Medulla oblongata (tissue), 1 donor: ENCODE results near the gene TNFRSF8.

Experiments used
- DNase-seq: peaks from one replicate; pipeline ENCODE4 v3.0.0-alpha.2; 2015; ENCODE audit errors: extremely low spot score

Gene TNFRSF8

DNA sequence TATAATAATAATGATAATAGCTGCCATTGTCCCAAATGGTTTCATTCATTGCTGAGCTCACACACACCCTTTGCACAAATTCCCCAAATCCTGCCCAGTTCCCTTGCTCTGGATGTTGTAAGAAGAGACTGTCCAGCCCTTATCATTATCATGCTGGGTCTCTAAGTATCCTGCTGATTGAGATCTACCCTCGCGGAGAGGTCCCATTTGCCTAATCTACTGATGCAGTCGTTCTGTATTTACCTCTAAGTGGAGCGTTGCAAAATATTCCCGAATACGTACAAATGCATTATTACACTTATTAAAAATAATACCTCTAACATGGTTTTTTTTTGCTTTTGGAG is 51.2 kb downstream of the TNFRSF8 start:
- DNase-seq: no peak

DNA sequence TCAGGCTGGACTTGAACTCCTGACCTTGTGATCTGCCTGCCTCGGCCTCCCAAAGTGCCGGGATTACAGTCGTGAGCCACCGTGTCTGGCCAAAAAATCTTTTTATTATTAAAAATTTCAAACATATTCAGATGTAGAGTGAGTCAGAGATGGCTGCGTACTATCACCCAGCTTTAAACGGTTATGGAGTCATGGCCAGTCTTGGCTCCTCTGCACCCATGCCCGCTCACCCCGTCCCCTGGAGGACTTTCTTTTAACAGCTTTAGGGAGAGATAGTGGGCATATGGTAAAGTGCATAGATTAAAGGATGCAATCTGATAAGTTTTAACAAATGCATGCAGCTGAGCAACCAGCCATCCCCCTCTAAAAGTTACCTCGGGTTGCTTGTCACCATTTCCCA is 51.8 kb downstream of the TNFRSF8 start:
- DNase-seq: no peak

DNA sequence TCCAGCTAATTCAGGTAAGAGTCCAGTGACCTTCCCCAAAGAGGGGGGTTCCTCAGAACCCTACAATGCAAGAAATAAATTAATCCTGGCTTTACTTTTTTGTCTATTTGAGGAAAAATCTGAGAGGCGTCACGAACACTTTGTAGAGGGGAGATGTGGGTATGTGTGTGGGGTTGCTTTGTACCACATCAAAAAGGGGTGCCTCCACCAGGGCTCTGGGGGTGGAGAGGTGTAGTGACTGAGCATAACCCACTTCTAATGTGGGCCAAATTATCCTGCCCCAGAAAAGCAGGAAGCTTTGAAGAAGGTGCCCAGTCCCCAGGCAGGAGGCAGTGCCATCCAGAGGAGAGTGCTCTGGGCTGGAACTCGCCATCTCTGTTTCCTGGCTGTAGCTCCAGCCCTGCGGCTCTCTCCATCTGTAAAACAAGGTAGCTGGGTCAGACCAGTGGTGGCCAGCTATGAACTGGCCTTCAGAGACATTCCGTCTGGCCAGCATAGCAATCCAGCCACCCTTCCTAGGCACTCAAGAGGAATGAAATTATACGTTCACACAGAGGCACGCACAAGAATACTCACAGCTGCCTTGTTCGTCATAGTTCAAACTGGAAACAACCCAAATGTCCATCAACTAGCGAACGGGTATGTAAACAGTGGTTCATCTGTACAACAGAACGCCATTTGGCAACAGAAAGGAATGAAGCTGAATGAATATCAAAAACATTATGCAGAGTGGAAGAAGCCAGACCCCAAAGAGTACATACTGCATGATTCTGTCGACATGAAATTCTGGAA is 58.3 kb downstream of the TNFRSF8 start:
- no peak for DNase-seq

DNA sequence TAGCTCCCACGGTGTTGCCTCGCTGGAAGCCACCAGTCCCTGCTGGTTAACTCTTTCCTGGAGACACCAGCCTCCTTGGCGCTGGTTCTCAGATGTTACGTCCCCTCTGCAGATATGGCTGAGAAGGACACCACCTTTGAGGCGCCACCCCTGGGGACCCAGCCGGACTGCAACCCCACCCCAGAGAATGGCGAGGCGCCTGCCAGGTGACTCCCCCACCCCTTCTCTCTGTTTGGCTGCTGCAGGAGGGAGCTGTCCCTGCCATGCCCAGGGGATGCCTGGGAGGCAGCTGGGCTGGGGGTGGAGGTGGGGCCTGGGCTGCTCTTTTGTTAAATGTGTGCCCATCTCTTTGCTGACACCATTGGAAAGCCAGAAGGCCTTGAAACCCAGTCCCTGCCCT is 60.1 kb downstream of the TNFRSF8 start:
- no peak for DNase-seq

DNA sequence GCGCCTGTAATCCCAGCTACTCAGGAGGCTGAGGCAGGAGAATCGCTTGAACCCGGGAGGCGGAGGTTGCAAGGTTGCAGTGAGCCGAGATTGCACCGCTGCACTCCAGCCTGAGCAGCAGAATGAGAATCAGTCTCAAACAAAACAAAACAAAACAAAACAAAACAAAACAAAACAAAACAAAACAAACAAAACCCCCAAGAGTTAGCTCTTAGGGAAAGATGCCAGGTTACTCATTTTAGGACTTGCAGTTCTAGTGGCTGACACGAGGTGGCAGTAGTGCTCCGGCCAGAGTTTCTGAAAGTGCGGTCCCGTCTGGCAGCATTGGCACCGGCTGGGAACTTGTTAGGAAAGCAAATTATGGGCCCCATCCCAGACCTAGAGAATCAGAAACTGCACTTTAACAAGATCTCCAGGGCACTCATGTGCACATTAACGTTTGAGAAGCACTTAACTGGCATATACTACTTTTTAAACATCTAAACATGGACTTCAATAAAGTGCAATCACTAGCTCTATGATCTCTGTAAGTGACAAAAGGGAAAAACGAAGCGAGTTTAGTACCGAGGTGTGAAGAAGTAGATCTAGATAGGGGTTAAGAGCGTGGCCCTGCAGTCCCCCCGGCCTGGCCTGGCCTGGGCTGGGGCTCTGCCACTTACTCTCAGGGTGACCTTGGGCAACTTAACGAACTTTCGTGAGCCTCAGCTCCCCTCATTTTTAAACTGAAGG is 61.8 kb downstream of the TNFRSF8 start:
- DNase-seq: peak; percentile 86

DNA sequence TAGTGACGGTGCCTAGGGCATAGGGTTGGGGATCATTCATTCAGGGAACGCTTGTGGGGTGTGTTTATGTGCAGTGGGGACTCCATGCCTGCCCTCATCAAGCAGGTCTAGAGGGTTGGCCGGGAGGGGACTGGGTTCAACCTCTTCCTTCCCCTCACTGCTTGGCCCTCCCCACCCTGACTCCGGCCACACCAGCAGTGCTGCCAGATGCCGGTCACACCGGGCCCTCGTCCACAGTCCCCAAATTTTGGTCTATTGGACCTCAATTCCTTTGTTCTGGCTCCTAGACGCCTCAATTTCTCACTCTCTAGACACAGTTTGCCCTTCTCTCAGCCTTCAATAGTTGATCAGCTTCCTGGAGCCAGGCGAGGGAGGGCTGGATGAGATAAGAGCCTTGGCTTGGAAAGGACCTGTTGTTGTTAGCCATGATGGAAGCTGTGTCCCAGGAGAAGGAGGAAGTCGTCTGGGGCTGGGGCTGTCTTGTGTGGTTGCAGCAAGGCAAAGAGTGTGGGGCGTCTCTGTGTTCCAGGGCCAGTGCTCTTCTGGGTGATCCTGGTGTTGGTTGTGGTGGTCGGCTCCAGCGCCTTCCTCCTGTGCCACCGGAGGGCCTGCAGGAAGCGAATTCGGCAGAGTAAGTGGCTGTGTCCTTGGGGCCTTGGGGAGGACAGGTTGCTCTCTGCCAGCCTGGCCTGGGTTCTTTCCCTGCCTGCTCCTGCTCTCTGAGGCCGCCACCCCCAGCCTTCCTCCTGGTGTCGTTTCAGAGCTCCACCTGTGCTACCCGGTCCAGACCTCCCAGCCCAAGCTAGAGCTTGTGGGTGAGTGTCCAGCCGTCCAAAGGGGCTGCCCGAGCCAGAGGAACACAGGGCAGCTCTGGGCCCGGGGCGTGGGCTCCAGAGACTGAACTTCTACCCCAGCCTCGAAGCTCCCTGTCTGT is 62.6 kb downstream of the TNFRSF8 start:
- no peak for DNase-seq

DNA sequence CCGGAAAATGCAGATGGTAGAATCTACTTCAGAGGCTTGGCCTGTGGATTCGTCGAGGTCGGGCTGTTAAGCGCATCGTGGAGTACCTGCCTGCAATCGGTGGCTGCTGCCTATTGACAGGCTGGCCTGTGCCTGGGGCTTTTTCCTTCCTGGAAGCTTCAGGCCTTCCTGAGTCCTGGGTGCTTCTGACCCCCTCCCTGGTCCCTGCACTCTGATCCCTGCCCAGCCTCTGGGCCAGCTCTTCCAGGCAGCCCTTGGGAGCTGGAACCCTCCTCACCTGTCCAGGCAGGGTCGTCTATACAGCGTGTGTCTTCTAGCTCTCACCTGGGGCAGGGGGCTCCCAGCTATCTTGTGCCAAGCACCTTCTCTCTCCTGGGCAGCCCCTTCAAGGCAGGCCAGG is 63.7 kb downstream of the TNFRSF8 start:
- no peak for DNase-seq

DNA sequence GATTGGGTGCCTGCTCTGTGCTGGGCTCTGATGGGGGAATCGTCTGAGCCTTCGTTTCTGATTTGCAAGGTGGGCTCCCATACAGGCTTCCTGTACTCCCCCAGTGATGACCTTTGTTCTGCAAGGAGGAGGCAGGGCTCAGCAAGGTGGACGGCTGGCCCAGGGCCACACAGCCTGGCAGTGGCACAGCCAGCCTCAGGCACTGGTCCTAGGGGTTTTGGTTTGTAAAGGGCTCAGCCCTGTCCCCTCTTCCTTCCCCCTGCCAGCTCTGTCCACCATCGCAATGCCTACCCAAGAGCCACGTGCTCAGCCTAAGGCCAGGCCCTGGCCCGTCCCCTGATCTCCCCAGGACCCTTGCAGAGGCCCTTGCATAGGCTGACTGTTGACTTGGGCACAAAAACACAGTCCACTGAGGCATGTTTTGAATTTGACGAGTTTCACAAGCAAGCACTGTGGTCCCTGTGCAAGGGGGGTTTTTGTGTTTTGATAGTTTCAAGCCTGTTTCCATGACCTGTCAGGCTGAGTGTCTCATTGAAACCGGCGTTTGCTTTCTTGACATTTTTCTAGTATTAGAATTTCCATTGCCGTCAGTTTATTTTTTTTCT is 64.2 kb downstream of the TNFRSF8 start:
- no peak for DNase-seq

DNA sequence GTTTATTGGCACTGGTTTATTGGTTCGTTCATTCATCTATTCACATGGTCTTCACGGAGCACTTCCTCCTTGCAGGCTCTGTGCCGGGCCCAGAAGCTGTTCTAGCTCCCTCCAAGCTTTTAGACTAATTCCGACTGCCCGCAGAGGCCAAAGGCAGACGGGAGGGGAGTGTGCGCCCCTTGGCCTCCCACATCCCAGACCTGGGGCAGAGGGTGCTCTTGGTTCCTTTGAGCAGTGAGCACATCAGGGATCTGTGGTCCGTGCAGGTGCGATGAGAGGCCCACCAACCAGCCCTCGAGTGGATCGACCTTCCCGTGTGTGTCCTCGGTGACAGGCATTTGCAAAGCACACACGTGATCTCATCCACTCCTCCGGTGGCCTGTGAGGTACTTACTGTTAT is 65.0 kb downstream of the TNFRSF8 start:
- no peak for DNase-seq

DNA sequence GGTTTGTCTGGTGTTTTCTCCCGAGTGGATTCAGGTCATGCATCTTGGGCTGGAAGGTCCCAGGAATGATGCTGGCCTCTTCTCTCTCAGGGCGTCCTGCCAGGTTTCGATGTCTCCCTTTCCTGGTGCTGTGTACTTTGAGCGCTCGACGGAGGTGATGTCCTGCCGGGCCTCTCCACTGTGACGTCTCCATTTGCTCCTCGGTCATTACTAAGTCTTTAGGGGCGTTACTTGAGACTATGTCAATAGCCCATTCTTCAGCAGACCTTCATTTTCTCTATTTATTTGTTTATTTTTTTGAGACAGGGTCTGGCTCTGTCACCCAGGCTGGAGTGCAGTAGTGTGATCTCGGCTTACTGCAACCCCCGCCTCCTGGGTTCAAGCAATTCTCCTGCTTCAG is 66.5 kb downstream of the TNFRSF8 start:
- no peak for DNase-seq

DNA sequence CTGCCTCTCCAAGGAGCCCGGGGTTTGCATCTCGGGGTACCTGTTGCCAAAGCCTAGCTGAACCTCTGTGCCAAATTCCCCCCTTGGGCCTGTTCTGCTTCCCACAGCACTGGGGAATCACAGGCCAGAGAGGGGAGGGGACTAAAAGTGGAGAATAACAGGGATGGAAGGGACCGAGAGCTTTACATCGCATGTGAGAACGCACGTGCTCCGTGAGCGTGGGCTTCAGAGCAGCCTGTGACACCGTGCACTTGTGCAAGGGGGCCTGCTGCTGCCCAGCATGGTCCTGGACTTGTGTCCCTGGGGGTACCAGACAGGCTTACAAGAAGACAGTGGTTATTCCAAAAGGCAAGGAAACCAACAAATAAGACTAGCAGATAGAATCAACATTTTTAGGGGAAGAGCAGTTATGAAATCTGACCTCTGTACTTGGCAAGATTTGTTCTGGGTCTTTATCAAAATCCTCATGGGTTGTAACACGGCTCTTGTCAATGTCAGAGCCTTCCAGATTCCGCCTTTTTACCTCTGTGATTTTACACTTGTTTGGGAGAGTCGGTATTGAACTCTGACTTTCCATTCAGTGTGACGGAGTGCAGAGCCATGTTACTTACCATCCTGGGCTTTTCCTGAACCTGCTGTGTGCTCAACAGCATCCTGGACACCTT is 67.5 kb downstream of the TNFRSF8 start:
- DNase-seq: no peak

DNA sequence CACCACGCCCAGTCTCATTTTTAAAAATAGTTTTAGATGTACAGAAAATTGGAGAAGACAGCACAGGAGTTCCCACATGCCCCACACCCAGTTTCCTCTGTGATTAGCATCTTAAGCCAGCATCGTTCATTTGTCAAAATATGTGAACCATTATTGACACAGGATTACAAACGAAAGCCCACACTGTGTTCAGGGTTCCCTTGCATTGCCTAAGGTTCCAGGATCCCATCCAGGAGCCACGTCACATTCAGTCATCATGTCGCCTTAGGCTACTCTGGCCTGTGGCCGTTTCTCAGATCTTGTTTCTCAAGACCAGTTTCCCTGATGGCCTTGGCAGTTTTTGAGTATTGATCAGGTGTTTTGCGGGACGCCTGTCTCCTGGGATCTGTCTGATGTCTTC is 69.0 kb downstream of the TNFRSF8 start:
- DNase-seq: no peak

DNA sequence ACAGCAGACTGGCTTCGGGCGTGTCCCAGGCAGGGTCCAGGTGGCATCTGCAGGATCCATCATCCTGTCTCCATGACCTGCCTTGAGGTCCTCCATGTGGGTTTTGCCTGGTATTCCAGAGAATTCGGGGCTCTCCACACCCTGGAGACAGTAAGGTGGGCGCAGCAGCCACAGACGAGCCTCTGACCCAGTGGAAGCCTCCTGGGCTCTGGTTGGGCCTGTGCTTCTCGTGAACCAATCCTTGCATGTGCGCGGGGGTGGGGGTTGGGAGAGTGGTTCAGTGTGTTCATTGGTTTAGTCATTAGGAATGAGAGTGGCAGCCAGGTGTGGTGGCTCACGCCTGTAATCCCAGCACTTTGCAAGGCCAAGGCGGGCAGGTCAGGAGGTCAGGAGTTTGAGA is 71.6 kb downstream of the TNFRSF8 start:
- no peak for DNase-seq

DNA sequence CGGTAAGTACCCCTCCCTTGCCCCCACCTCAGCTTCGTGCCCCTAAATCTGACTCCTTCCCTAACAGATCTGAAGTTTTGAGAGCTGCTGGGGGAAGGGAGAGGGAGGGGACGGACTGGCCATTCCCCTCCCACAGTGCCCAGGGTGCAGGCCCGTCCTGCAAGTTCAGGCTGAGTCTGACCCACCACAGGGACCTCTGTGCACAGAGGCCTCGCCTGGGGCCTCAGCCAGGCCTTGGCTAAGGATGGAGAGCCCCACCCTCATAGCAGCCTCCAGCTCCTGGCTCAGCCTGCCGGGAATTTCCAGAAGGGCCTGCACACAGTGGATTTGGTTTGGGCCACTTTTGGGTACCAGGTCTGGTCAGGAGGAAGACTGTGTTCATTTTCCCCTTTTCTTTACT is 72.5 kb downstream of the TNFRSF8 start:
- DNase-seq: no peak

DNA sequence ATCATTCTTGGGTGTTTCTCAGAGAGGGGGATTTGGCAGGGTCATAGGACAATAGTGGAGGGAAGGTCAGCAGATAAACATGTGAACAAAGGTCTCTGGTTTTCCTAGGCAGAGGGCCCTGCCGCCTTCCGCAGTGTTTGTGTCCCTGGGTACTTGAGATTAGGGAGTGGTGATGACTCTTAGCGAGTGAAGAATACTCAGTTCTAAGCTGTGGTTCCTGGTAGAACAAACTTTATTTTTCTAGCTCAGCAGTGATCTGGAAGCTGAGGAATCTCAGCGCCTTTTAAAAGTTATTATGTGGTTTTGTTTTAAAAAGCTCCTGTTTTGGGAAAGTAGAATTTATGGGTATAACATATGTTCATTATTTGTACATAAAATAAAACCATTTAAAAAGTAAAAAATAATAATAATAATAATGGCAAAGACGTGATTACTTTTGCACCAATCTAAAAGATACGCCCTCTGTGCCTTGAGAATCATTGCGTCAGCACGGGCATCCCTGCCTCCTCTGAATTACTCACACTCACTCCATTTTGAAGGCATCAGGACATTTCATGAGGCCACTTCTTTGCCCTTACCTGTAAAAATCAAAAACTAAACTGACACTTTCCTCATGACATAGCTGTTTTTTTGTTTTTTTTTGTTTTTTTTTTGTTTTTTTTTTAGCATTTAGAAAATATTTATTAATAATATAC is 74.0 kb downstream of the TNFRSF8 start:
- DNase-seq: no peak

DNA sequence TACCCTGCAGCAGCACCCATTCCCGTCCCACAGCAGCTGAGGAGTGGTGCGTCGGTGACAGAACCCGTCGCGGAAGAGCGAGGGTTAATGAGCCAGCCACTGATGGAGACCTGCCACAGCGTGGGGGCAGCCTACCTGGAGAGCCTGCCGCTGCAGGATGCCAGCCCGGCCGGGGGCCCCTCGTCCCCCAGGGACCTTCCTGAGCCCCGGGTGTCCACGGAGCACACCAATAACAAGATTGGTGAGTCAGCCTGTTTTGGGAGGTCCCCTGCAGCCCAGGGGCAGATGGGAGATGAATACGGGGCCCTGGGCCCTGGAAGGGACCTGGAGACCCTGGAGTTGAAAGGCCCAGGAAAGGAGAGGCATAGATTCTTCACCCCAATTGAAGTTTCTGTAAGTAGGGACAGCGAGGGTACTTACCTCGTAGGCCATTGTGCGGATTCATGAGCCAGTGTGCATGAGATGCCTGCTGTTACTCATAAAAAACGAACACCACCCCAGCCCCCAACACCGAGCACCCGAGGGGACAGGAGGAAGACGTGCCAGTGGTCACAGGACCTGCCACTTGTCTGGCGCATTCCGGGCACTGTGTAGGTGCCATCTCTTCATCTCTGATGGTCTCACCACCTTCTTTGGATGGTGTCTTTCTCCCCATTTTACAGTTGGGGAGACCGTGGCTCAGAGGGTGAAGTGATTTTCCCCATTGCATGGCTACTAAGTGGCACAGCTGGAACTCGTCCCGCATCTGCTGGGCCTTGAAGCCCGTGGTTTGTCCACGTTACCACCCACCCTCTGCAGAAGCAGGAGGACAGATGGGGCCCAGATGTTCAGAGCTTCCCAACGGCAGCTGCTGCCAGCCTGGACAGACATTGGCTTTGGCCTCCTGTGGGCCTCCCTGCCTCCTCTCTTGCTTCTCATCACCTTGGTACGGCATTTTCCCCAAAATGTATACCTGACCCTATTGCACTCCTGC is 75.4 kb downstream of the TNFRSF8 start:
- DNase-seq: no peak

DNA sequence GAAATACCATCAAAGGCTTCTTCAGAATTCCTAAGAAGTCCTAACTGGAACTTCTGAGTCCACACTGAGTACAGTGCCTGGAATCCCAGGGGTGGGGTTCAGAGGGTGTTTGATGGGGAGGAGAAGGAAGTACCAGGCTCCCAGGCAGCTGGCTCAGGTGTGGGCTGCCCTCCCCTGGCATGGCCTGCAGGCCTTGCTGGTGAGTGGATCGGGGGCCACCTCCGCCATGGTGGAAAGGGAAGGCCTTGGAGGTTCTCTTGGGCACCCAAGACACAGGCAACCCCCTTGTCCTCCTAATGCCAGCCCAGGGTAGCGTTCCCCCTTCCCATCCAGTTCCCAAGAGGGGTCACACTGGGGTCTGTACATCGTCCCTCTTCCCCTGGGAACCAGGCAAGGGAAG is 76.9 kb downstream of the TNFRSF8 start:
- no peak for DNase-seq

DNA sequence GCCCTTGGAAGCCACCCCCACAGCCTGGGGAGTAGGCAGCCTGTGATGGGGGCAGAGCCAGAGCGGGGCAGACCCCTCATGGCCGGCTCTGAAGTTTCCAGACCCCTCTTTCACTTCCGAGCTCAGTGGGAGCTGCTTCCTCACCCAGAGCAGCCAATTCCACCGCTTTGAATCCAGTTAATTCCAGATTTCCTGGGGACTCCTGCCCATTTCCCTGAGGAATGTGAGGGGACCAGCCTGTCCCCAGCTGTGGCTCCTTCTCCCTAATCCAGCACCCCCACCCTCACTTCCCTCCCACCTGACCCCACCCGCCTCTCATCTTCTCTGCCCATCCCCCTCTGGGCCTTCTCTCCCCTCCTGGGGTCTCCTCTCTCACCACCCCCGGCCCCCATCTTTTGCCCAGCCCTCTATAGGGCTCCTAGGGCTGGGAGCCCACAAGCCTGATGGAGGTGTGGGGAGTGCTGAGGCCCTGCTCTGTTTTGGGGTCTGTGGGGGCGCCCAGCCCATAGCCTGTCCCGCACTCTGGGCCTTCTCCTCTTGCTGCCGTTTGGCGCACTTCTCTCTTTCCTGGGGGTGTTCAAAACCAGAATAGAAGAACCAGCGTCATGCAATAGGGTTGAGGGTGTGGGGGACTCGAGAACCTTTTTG is 77.5 kb downstream of the TNFRSF8 start:
- no peak for DNase-seq

DNA sequence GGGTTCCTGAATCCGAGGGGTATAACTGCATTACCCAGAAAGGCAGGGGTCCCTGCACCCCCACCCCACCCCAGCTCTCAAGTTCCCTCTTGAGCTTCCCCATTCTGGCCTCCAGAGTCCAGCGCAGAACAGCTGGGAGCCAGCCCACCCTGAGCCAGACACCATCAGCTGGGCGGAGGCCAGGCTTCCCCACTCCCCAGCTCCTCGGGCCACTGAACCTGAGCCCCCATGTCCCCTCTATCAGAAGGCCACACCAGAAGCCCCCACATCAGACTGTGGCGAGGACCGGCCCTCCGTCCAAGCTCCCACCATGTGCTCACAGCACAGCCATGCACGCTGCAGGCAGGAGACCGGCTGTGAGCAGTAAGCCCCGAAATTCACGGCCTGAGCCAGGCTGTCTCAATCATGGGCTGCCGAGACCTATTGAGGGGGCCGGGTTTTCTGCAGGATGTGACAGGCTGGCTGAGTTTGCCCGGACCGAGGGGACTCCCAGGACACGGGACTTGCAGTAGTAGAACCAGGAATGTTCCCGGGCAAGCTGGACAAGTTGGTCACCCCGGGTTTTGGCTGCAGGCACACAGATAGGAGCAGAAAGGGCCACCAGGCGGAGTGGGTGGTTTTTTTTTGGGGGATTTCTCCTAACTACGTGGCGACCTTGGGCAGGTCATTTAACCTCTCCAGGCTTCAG is 78.2 kb downstream of the TNFRSF8 start:
- DNase-seq: no peak
